PFSK-1 (cell line): ENCODE data around the gene CLIC4.

Experiments
- FOXP2 ChIP-seq: optimal IDR thresholded peaks from 2 replicates; pipeline ENCODE3; 2011; ENCODE audit warnings: borderline replicate concordance, control low read depth, inconsistent platforms; ENCODE audit not compliant: insufficient read depth; ENCODE audit errors: extremely low read length, extremely low read depth
- POLR2AphosphoS5 ChIP-seq: IDR thresholded peaks from 2 replicates; pipeline ENCODE4 v1.6.1; 2012; ENCODE audit warnings: low read depth, mild to moderate bottlenecking, control low read depth, low read length, moderate library complexity
- REST ChIP-seq, 2 experiments: IDR thresholded peaks; 2 replicates each; pipeline versions ENCODE4 v1.6.1 to v1.8.0; 2011 to 2012; ENCODE audit warnings: low read depth in 2 of 2, low read length in 2 of 2, control low read depth in 1 of 2, inconsistent platforms in 1 of 2, mild to moderate bottlenecking in 1 of 2, moderate library complexity in 1 of 2; ENCODE audit not compliant: insufficient read depth in 1 of 2
- SIN3A ChIP-seq: IDR thresholded peaks from 2 replicates; pipeline ENCODE4 v1.6.1; 2012; ENCODE audit warnings: mild to moderate bottlenecking, low read length, moderate library complexity, borderline replicate concordance; ENCODE audit not compliant: insufficient read depth
- TAF1 ChIP-seq: IDR thresholded peaks from 2 replicates; pipeline ENCODE4 v1.6.1; 2012; ENCODE audit warnings: low read length, control low read depth, borderline replicate concordance; ENCODE audit not compliant: insufficient read depth

DNA sequence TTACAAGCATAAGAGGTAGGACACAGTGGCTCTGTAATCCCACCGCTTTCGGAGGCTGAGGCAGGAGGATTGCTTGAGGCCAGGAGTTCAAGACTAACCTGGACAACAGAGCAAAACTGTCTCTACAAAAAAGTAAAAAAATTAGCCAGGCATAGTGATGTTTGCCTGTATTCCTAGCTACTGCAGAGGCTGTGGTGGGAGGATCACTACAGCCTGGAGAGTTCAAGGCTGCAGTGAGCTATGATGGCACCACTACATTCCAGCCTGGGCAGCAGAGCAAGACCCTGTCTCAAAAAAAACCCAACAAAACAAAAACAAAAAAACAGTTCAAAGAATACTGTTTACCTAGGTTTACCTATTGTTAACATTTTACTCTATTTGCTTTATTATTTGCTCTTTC is 37.4 kb downstream of the CLIC4 start:
- TF ChIP-seq POLR2AphosphoS5 (no peak), REST (IDR thresholded peaks at IDR 0.05; ENCODE audit: insufficient read depth in 1 of 2, low read depth in 2 of 2, low read length in 2 of 2) (no peak), SIN3A (no peak), TAF1 (no peak), FOXP2 (no peak)
